Activated CD8-positive, alpha-beta T cell treated with anti-CD3 and anti-CD28 coated beads for 36 hours (primary cell): ENCODE data around the gene HECTD4. TPM values are rescaled to one million over a fixed set of nuclear protein-coding genes. Genes with fewer than 3 reads are reported as not detected.

Experiments
- ATAC-seq: fragments of 200-7000 bp; cut with Tn5 transposase; one replicate; pipeline ENCODE4 v1.10.0; 2021; ENCODE audit warnings: mild to moderate bottlenecking, moderate library complexity
- CTCF ChIA-PET: fragments of 350-600 bp; sonication (Branson Sonifier 250); formaldehyde crosslinking; loops from one replicate; lab custom pipeline; 2021; ENCODE audit warnings: antibody characterized with exemption; lab: Charles Lee
- POLR2A ChIA-PET: fragments of 350-600 bp; sonication (Branson Sonifier 250); formaldehyde crosslinking; loops from one replicate; lab custom pipeline; 2021; ENCODE audit warnings: antibody characterized with exemption; lab: Charles Lee
- DNase-seq: peaks from one replicate; pipeline ENCODE4 v3.0.0-alpha.2; 2020
- H3K27ac Mint-ChIP-seq: one replicate; pipeline ENCODE4 v1.8.0; 2021; ENCODE audit warnings: mild to moderate bottlenecking, mixed read lengths
- H3K27me3 Mint-ChIP-seq: one replicate; pipeline ENCODE4 v1.8.0; 2021; ENCODE audit warnings: mixed read lengths
- H3K36me3 Mint-ChIP-seq: one replicate; pipeline ENCODE4 v1.8.0; 2021; ENCODE audit warnings: low read depth, mixed read lengths
- H3K4me1 Mint-ChIP-seq: one replicate; pipeline ENCODE4 v1.8.0; 2021; ENCODE audit warnings: low read depth, mixed read lengths
- H3K4me3 Mint-ChIP-seq: one replicate; pipeline ENCODE4 v1.8.0; 2021; ENCODE audit warnings: mild to moderate bottlenecking, moderate library complexity, mixed read lengths
- H3K9me3 Mint-ChIP-seq: one replicate; pipeline ENCODE4 v1.8.0; 2021; ENCODE audit warnings: mixed read lengths
- intact Hi-C: fragments of 100-400 bp; cut with micrococcal nuclease; formaldehyde crosslinking; loops from one replicate; pipeline ENCODE4 v1.10.0; 2022
- total RNA-seq, 2 experiments: library from RNA; stranded (reverse); gene quantifications; one replicate each; pipeline ENCODE4 v1.2.3, GENCODE V29; 2021
- TF ChIP-seq, protein P1 (sequence below): fragments of 200-600 bp; IDR thresholded peaks from one replicate; pipeline ENCODE4 v1.8.0; 2022; ENCODE audit warnings: antibody characterized with exemption, mild to moderate bottlenecking

Gene HECTD4
- total RNA-seq, 2 experiments from 2014 or later, result 18.2 to 22.6 TPM

DNA sequence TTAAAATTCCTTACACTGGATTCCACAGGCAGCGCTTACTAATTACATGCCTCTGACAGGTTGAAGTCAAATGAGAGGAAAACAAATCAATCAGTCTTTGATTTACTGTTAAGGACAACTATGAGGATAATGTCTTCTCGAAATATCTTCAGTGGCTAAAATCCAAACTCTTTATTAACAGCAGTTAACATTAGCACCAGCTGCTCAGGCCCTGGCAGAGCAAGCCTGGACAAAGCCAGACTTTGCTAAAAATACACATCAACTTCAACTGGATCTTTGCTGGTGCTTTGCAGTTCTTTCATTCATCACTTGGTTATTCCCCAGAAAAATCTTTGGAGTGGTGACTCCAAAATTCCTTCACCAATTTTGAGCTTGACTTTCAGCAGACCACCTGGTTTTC is 98.7 kb downstream of the HECTD4 start:
- H3K27me3 Mint-ChIP-seq, result no peaks in the 10 kb centered on the region
- POLR2A ChIA-PET, result no interaction called here
- no peak for ATAC-seq
- H3K36me3 Mint-ChIP-seq, result peaks cover 6% of the 10 kb centered on the region
- intact Hi-C loops, result no loop called here
- H3K4me1 Mint-ChIP-seq, result no peaks in the 10 kb centered on the region
- no peaks in the 10 kb centered on the region for H3K9me3 Mint-ChIP-seq
- CTCF ChIA-PET, result no interaction called here
- no peak for DNase-seq
- TF ChIP-seq, protein P1, sequence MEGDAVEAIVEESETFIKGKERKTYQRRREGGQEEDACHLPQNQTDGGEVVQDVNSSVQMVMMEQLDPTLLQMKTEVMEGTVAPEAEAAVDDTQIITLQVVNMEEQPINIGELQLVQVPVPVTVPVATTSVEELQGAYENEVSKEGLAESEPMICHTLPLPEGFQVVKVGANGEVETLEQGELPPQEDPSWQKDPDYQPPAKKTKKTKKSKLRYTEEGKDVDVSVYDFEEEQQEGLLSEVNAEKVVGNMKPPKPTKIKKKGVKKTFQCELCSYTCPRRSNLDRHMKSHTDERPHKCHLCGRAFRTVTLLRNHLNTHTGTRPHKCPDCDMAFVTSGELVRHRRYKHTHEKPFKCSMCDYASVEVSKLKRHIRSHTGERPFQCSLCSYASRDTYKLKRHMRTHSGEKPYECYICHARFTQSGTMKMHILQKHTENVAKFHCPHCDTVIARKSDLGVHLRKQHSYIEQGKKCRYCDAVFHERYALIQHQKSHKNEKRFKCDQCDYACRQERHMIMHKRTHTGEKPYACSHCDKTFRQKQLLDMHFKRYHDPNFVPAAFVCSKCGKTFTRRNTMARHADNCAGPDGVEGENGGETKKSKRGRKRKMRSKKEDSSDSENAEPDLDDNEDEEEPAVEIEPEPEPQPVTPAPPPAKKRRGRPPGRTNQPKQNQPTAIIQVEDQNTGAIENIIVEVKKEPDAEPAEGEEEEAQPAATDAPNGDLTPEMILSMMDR, result no peak
- H3K4me3 Mint-ChIP-seq, result no peak overlapping the region
- no peak overlapping the region for H3K27ac Mint-ChIP-seq

DNA sequence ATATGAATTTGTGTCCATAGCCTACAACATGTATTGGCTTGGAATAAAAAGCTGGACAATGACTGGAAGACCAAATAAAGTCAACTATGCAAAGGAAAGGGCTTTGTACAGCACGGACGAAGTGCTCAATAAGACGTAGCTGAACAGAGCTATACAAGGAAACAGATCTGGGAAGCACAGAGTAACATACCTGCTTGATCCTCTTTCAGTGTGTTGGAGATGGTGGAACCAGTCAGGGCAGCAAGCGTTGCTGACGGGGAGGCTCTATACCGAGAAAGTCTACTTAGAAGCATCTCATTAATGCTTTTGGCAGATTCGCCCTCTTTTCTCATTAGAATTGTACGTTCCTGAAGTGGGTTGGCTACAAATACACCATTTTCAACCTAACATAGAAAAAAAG is 99.3 kb downstream of the HECTD4 start:
- TF ChIP-seq, protein P1, result no peak
- intact Hi-C loops, result no loop called here
- peaks cover 6% of the 10 kb centered on the region for H3K36me3 Mint-ChIP-seq
- no peak overlapping the region for H3K27ac Mint-ChIP-seq
- no peaks in the 10 kb centered on the region for H3K27me3 Mint-ChIP-seq
- no peak for DNase-seq
- POLR2A ChIA-PET, result no interaction called here
- H3K9me3 Mint-ChIP-seq, result no peaks in the 10 kb centered on the region
- no peak overlapping the region for H3K4me3 Mint-ChIP-seq
- CTCF ChIA-PET, result no interaction called here
- ATAC-seq, result no peak
- no peaks in the 10 kb centered on the region for H3K4me1 Mint-ChIP-seq

DNA sequence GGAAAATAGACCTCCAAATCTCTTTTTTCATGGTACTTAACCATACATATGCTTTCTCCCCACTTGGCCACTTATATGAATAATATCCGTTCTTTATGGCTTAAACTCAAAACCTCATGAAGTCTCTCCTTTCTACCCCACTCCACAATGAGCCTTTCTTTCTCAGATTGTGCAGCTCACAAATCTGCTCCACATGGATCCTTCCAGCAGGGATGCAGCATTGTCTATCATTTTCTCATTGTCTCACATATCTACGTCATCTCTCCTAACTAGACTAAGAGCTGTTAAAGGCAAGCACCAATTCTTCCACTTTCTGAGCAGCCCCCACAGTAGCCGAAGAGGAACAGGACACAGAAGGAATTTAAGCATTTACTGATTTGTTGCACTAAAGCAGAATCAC is 106.4 kb downstream of the HECTD4 start:
- CTCF ChIA-PET, result no interaction called here
- Mint-ChIP-seq H3K4me1 (no peaks in the 10 kb centered on the region), H3K36me3 (peaks cover 17% of the 10 kb centered on the region), H3K9me3 (no peaks in the 10 kb centered on the region), H3K27ac (no peak overlapping the region), H3K4me3 (no peak overlapping the region), H3K27me3 (no peaks in the 10 kb centered on the region)
- TF ChIP-seq, protein P1, result no peak
- ATAC-seq, result no peak
- DNase-seq, result no peak
- POLR2A ChIA-PET, result interaction anchor here (0.7 to 0.9 kb wide), 3 partner anchors 124 to 263 kb away, joined by 3 read pairs; partner anchors contain the start of genes ERP29 and TMEM116
- intact Hi-C loops, result no loop called here

DNA sequence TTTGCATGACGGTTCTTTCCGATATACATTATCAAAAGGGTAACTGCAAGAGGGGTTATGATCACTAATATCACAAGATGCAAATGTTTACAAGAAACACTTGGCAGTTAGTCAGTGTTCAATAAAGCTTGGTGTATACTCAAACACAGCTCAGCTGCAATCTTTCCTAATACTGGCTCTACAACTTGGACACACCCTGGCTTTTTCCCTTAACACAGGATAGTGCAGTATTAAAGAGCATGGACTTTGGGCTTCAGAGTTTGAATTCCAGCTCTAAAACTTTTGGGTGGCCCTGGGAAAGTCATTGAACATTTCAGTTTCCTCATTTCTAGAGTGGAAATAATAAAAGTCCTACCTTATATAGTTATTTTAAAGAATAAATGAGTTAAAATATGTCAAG is 107.0 kb downstream of the HECTD4 start:
- ChIA-PET POLR2A (interaction anchor here (0.8 kb wide), 1 partner anchor 131 kb away, joined by 3 read pairs; no protein-coding TSS in a partner anchor), CTCF (no interaction called here)
- Mint-ChIP-seq H3K4me1 (no peaks in the 10 kb centered on the region), H3K9me3 (no peaks in the 10 kb centered on the region), H3K36me3 (peaks cover 18% of the 10 kb centered on the region), H3K27ac (no peak overlapping the region), H3K4me3 (no peak overlapping the region), H3K27me3 (no peaks in the 10 kb centered on the region)
- no peak for ATAC-seq
- intact Hi-C loops, result no loop called here
- no peak for DNase-seq
- TF ChIP-seq, protein P1, result no peak

DNA sequence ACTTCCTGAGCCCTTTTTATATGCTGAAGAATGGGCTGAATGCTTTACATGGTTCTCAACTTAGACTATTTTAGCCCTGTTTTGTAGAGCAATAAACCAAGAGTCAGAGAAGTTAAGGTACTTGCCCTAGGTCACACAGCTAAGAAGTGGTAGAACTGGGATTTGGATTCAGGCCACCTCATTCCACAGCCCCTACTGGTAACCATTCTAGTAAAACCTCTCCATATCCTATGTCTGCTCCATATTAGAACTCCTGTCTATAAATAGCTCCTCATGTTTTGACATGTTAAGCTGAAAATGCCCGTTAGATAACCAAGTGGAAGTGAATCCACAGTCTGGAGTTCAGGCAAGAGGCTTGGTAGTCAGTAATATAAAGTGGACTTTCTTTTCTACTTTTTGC is 111.6 kb downstream of the HECTD4 start:
- H3K27ac Mint-ChIP-seq, result no peak overlapping the region
- CTCF ChIA-PET, result interaction anchor here (1.2 kb wide), 1 partner anchor 20 kb away, joined by 3 read pairs; no protein-coding TSS in a partner anchor

More for the DNA sequence above, 111.6 kb downstream of the HECTD4 start:
- no peak overlapping the region for H3K4me3 Mint-ChIP-seq
- no peaks in the 10 kb centered on the region for H3K27me3 Mint-ChIP-seq
- POLR2A ChIA-PET, result no interaction called here
- H3K4me1 Mint-ChIP-seq, result no peaks in the 10 kb centered on the region
- peaks cover 15% of the 10 kb centered on the region for H3K36me3 Mint-ChIP-seq
- DNase-seq, result no peak
- intact Hi-C loops, result no loop called here
- TF ChIP-seq, protein P1, result no peak
- ATAC-seq, result no peak
- H3K9me3 Mint-ChIP-seq, result no peaks in the 10 kb centered on the region
